HG03571 (cell line): ENCODE results near the gene STK32C.

Source experiments
- ATAC-seq: cut with Tn5 transposase; IDR thresholded peaks from one replicate; pipeline ENCODE4 v1.9.1; 2021; ENCODE audit not compliant: unreplicated experiment

Gene STK32C

DNA sequence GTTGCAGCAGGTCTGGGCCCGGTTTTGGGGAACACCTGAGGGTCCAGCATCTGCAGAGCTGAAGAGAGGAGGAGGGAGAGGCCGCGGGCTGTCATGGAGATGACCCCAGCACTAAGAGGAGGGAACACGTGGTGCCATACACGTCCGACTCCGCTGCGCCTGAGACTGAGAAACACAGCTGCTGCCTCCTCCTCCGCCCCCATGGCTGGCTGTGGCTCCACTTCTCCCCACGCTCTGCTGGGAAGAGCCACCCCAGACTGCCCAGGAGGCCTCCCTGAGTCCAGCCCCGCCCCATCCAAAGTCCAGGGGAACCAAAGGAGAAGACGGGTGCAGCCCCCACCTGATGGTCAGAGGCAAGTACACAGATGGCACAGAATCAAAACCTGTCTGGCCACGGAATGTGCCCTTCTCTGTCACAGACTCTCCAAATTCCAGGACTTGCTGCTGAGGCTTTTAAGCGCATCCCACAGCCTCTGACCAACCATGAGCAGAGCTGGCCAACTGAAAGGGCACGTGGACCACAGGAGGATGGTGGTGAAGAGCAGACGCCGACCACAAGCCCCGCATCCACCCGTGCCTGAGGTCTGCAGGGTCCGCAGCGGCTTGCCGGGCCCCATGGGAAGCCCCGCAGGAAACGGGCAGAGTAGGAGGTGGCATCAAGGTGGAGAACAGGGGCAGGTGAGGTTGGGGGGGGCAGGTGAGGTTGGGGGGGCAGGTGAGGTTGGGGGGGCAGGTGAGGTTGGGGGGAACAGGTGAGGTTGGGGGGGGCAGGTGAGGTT, 24.0 kb downstream of the STK32C start:
- ATAC-seq: no peak

- ATAC-seq: no peak
These were observed 24.8 kb downstream of the STK32C start for GRCh38 chr10:132282667-132283603.

DNA sequence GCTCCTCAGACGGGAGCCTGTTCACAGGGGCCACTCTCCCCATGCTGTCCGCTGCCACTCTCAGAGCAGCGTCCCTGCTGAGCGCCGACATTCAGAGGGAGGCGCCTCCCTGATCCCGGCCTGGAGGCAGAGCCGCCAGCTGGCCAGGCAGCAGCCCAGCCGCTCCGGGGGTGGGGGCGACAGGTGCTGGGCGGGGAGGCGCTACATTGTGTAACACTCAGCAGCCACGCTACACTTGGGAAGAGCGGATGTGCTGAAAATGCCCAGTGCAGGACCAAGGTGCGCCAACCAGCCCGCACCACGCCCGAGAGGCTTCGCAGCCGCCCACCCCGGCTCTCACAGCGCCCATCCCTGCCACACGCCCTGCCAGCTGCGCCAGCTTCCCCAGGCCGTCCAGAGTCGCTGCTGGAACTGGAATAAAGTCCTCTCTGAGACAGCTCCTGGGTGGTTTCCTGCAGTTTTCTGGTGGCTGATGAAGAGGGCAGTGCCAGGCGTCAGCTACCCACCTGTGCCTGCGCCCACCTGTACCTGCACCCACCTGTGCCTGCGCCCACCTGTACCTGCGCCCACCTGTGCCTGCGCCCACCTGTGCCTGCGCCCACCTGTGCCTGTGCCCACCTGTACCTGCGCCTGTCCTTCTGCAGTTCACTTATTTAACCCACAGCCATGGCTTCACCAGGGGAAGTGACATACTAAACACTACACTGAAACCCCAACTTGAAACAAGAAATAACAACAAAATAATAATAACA, 25.7 kb downstream of the STK32C start:
- no peak for ATAC-seq

DNA sequence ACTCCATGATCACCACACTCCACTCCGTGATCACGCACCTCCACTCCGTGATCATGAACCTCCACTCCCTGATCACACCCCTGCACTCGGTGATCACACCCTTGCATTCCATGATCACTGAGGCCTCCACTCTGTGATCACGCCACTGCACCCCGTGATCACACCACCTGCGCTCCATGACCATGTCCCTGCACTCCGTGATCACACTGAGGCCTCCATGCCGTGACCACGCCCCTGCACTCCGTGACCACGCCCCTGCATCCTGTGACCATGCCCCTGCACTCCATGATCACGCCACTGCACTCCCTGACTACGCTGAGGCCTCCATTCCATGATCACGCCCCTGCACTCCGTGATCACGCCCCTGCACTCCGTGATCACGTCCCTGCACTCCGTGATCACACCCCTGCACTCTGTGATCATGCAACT, 27.1 kb downstream of the STK32C start:
- no peak for ATAC-seq

GRCh38 chr10:132279873-132280645, 27.7 kb downstream of the STK32C start:
- ATAC-seq: no peak

- no peak for ATAC-seq
These were observed 30.4 kb downstream of the STK32C start for GRCh38 chr10:132277311-132277741.

GRCh38 chr10:132276706-132277105, 31.0 kb downstream of the STK32C start:
- no peak for ATAC-seq

DNA sequence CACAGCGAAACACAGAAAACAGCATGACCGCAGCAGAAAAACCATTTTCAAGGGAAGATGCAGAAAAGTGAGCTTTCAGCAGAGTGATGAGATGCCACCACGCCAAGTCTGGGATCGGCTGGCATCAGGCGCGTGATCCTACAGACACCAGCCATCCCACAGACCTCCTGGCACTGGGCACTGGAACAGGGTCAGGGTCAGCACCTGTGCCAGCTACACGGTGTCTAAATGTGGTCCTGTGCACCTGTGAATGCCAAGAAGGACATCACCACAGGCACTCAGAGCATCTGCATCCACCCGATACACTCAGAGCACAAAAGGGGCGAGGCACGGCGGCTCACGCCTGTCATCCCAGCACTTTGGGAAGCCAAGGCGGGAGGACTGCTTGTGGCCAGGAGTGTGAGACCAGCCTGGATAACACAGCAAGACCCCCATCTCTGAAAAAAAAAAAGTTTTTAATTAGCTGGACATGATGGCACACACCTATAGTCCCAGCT, 31.5 kb downstream of the STK32C start:
- ATAC-seq: no peak

- no peak for ATAC-seq
These were observed 32.1 kb downstream of the STK32C start for GRCh38 chr10:132275426-132276178.

DNA sequence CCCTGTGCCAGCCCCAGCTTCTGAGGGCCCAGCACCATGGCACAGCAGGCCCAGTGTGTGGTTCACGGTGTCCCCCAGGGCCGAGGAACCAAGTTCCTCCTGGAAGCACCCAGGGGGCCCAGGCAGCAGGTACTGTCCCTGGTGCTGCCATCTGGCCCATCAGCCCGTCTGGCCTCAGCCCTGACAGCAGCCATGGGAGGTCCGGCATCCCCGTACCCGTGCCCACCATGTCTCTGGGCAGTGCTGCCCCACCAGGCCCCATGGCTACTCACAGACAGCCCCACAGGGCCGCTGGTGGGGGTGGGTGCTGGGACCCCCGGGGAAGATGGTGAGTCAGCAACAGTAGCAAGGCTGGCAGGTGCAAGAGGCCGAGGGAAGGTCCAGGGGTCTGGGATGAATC, 32.8 kb downstream of the STK32C start:
- no peak for ATAC-seq

GRCh38 chr10:132274581-132274980, 33.2 kb downstream of the STK32C start:
- ATAC-seq: no peak

DNA sequence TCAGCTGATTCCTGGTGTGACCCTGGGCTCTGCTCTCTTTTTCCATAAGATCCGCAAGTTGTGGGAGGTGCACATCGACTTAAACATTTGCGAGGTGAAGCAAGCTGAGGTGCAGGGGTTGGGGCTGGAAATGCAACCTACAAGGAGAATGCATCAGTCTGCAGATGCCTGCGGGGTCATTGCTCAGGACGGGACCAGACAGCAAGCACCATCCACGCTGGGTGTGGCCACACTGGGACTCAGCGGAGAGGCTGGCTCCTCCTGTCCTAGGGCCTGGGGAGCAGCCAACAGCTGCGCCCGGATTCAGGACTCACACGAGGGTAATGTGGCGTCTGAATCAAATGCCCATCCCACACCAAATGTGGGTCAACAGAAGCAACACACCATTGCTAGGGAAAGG, 33.8 kb downstream of the STK32C start:
- no peak for ATAC-seq

DNA sequence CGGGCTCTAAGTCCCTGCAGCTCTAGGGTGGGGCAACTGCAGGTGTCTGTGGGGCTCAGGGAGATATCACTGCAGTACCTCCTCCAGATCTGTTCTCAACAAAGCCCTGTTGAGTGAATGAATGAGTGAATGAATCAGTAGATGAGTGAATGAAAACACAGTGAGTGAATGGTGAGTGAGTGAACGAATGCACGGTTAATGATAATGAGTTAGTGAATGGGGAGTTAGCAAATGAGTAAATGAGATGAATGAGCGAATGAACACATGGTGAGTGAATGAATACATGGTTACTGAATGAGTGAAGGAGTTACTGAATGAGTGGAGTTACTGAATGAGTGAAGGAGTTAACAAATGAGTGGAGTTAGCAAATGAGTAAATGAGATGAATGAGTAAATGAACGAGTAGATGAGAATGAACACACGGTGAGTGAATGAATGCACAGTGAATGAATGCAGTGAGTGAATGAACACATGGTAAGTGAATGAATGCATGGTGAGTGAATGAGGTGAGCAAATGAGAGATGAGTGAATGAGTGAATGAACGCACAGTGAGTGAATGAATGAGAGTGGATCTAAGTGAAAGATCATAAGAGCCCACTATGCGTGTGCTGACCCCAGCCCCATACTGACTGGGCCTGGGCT, 34.3 kb downstream of the STK32C start:
- ATAC-seq: no peak

GRCh38 chr10:132272231-132272971, 35.3 kb downstream of the STK32C start:
- no peak for ATAC-seq

DNA sequence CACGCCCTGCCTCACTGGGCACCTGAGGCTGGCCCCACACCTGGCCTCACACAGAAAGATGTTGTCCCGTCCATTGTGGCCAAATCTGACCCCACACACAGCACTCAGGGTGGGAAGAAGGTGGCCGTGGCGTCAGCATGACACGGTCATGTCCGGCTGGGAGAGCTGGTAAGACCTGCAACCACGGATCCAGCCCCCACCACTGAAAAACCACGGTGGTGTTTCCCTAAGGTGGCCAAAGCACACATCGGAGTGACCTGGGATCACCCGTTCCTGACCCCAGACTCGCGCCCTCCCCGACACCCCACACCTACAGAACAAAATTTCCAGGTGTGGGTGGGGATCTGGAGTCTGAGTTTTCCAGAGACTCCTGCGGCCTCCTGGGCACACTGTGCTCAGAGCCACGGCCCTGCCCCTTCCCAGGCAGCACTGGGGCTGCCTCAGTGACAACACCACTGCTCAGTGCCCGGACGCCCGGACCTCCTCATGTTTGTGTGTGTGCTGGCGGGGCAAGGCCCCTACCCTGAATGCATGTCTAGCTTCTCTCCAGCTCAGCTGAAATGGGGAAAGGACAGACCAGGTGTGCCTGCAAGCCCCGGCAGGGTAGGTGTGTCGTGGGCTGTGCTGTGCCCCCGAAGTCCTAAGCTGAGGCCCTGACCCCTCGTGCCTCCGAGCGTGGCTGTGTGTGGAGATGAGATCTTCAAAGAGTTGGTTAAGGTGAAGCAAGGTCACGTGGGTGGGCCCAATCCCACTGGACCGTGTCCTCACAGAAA, 36.1 kb downstream of the STK32C start:
- no peak for ATAC-seq

GRCh38 chr10:132270721-132271457, 36.9 kb downstream of the STK32C start:
- no peak for ATAC-seq

DNA sequence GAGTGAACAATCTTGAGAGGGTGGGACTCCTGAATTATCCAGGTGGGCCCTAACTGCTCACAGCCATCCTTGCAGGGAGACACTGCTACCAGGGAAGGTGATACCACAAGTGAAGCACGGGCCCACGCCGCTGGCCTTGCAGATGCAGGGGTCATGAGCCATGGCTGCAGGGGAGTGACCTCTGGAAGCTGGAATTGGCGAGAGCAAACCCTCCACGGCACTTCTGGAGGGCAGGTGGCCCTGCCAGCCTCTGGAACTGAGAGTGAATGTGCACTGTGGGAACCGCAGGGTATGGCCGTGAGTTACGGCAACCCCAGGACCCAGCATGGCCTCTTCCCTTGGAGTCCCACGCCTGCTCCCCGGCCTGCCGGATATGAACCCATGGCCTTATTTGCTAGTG, 37.5 kb downstream of the STK32C start:
- ATAC-seq: no peak
